H1 (cell line): ENCODE results near the gene PPM1D. TPM values are rescaled to one million over a fixed set of nuclear protein-coding genes. Genes with fewer than 3 reads are reported as not detected.
"Not testable (repeated sequence)": the region's sequence is repeated elsewhere in the genome, so short reads cannot be mapped to it uniquely, and the experiment has no call there.

Experiments used
- CTCF ChIA-PET: fragments of 300-600 bp; sonication (Branson Sonifier 250); formaldehyde crosslinking; loops from one replicate; lab custom pipeline; 2021; ENCODE audit not compliant: partially characterized antibody; lab: Charles Lee
- POLR2A ChIA-PET: fragments of 300-600 bp; sonication (Branson Sonifier 250); formaldehyde crosslinking; loops from one replicate; lab custom pipeline; 2021; ENCODE audit warnings: inconsistent platforms; ENCODE audit not compliant: partially characterized antibody; lab: Charles Lee
- DNase-seq, 2 experiments: peaks; one replicate each; pipeline versions ENCODE4 v3.0.0 to v3.0.0-alpha.2; 2010 to 2022; ENCODE audit warnings: low spot score in 2 of 2, low read depth in 1 of 2, mixed read lengths in 1 of 2
- FAIRE-seq: peaks from 2 replicates; lab custom pipeline; 2011; peaks lifted over from hg19 to GRCh38; lab: Jason Lieb, UNC
- H2AFZ ChIP-seq: 2 replicates; pipeline ENCODE4 v1.8.1; 2012; ENCODE audit warnings: low read length, inconsistent platforms
- H2AK5ac ChIP-seq: 2 replicates; pipeline ENCODE4 v1.6.1; 2013; ENCODE audit warnings: low read depth, low read length
- H2BK120ac ChIP-seq: replicated peaks from 2 replicates; pipeline ENCODE3; 2013; ENCODE audit warnings: low read depth, low read length, inconsistent platforms
- H2BK12ac ChIP-seq: 2 replicates; pipeline ENCODE4 v1.6.1; 2013; ENCODE audit warnings: low read depth, low read length
- H2BK15ac ChIP-seq: 2 replicates; pipeline ENCODE4 v1.6.1; 2013; ENCODE audit warnings: low read length
- H2BK20ac ChIP-seq: 2 replicates; pipeline ENCODE4 v1.6.1; 2013; ENCODE audit warnings: low read length
- H2BK5ac ChIP-seq: 2 replicates; pipeline ENCODE4 v1.6.1; 2013; ENCODE audit warnings: low read depth, low read length
- H3K14ac ChIP-seq: 2 replicates; pipeline ENCODE4 v1.6.1; 2013; ENCODE audit warnings: inconsistent platforms; ENCODE audit not compliant: insufficient read length
- H3K18ac ChIP-seq: 2 replicates; pipeline ENCODE4 v1.6.1; 2013; ENCODE audit warnings: low read length; ENCODE audit errors: extremely low read depth
- H3K23ac ChIP-seq: 2 replicates; pipeline ENCODE4 v1.6.1; 2013; ENCODE audit warnings: inconsistent platforms; ENCODE audit not compliant: insufficient read length
- H3K23me2 ChIP-seq: 2 replicates; pipeline ENCODE4 v1.6.1; 2013; ENCODE audit warnings: low read depth, low read length
- H3K27ac ChIP-seq: 2 replicates; pipeline ENCODE4 v1.6.1; 2011; ENCODE audit warnings: low read depth, low read length, inconsistent platforms
- H3K27me3 ChIP-seq, 4 experiments: replicated peaks in 1 of 4; 1 replicate in 1 of 4; 2 replicates in 3 of 4; pipeline versions ENCODE4 v1.6.1 to v1.8.1; 2011 to 2013; ENCODE audit warnings: low read length in 3 of 4, mild to moderate bottlenecking in 3 of 4, inconsistent platforms in 2 of 4, mixed read lengths in 2 of 4, moderate library complexity in 1 of 4; ENCODE audit not compliant: control insufficient read depth in 3 of 4, insufficient read depth in 3 of 4; ENCODE audit errors: extremely low read depth in 1 of 4
- H3K36me3 ChIP-seq, 4 experiments: 2 replicates each; pipeline versions ENCODE4 v1.6.1 to v1.8.1; 2011 to 2013; ENCODE audit warnings: mild to moderate bottlenecking in 4 of 4, low read length in 3 of 4, moderate library complexity in 2 of 4, control low read depth in 1 of 4, inconsistent platforms in 1 of 4; ENCODE audit not compliant: insufficient read depth in 4 of 4, control insufficient read depth in 2 of 4
- H3K4ac ChIP-seq: replicated peaks from 2 replicates; pipeline ENCODE3; 2013; ENCODE audit warnings: low read length, low read depth, mixed read lengths, inconsistent platforms; ENCODE audit not compliant: insufficient read length
- H3K4me1 ChIP-seq, 4 experiments: replicated peaks in 1 of 4; 1 replicate in 1 of 4; 2 replicates in 3 of 4; pipeline versions ENCODE4 v1.6.1 to v1.8.1; 2011 to 2013; ENCODE audit warnings: low read length in 3 of 4, inconsistent platforms in 2 of 4, mixed read lengths in 1 of 4; ENCODE audit not compliant: insufficient read depth in 4 of 4, control insufficient read depth in 3 of 4
- H3K4me2 ChIP-seq, 2 experiments: 2 replicates each; pipeline versions ENCODE4 v1.6.1 to v1.8.1; 2011 to 2013; ENCODE audit warnings: low read depth in 2 of 2, low read length in 2 of 2, control low read depth in 1 of 2, inconsistent platforms in 1 of 2, mild to moderate bottlenecking in 1 of 2; ENCODE audit not compliant: insufficient read depth in 1 of 2
- H3K4me3 ChIP-seq, 4 experiments: fragments of 200-600, 300-600 bp in 1 of 4; sonication (generic), shearing (Covaris generic), sonication (Bioruptor Twin) in 1 of 4; 2 replicates each; pipeline versions ENCODE4 v1.5.1 to v1.8.1; 2011 to 2016; ENCODE audit warnings: low read length in 4 of 4, low read depth in 3 of 4, control low read depth in 2 of 4, inconsistent platforms in 2 of 4, mild to moderate bottlenecking in 2 of 4, mixed read lengths in 1 of 4, moderate library complexity in 1 of 4; ENCODE audit not compliant: insufficient read depth in 2 of 4; ENCODE audit errors: extremely low read depth in 1 of 4
- H3K56ac ChIP-seq: replicated peaks from 2 replicates; pipeline ENCODE3; 2013; ENCODE audit warnings: low read depth, mild to moderate bottlenecking, mixed read lengths, low read length, inconsistent platforms; ENCODE audit not compliant: insufficient read length
- H3K79me1 ChIP-seq: 2 replicates; pipeline ENCODE4 v1.6.1; 2013; ENCODE audit warnings: low read depth, low read length, control low read depth
- H3K79me2 ChIP-seq, 2 experiments: 2 replicates each; pipeline versions ENCODE4 v1.6.1 to v1.8.1; 2012 to 2013; ENCODE audit warnings: low read length in 2 of 2, mild to moderate bottlenecking in 2 of 2, inconsistent platforms in 1 of 2; ENCODE audit not compliant: insufficient read depth in 2 of 2, control insufficient read depth in 1 of 2
- H3K9ac ChIP-seq, 4 experiments: replicated peaks in 1 of 4; 1 replicate in 1 of 4; 2 replicates in 3 of 4; pipeline versions ENCODE4 v1.6.1 to v1.8.1; 2011 to 2013; ENCODE audit warnings: low read depth in 3 of 4, low read length in 3 of 4, control low read depth in 2 of 4, mild to moderate bottlenecking in 2 of 4, moderate library complexity in 2 of 4, inconsistent platforms in 1 of 4; ENCODE audit errors: extremely low read depth in 1 of 4
- H3K9me3 ChIP-seq, 2 experiments: 2 replicates each; pipeline versions ENCODE4 v1.6.1 to v1.8.1; 2012 to 2013; ENCODE audit warnings: mild to moderate bottlenecking in 2 of 2, moderate library complexity in 2 of 2, control low read depth in 1 of 2, inconsistent platforms in 1 of 2, low read depth in 1 of 2, low read length in 1 of 2, mixed read lengths in 1 of 2; ENCODE audit not compliant: insufficient read depth in 2 of 2
- H4K20me1 ChIP-seq, 2 experiments: replicated peaks in 1 of 2; 2 replicates each; pipeline versions ENCODE3 to v1.8.1; 2011 to 2013; ENCODE audit warnings: inconsistent platforms in 2 of 2, low read length in 2 of 2, mild to moderate bottlenecking in 1 of 2; ENCODE audit not compliant: insufficient read depth in 2 of 2, control insufficient read depth in 1 of 2
- H4K5ac ChIP-seq: 2 replicates; pipeline ENCODE4 v1.6.1; 2013; ENCODE audit warnings: low read length, low read depth, mixed read lengths, inconsistent platforms; ENCODE audit not compliant: insufficient read length
- H4K8ac ChIP-seq: 2 replicates; pipeline ENCODE4 v1.8.0; 2013; ENCODE audit warnings: mild to moderate bottlenecking, moderate library complexity, low read length, inconsistent platforms; ENCODE audit not compliant: insufficient read depth; ENCODE audit errors: extremely low read depth
- H4K91ac ChIP-seq: replicated peaks from 2 replicates; pipeline ENCODE3; 2013; ENCODE audit warnings: low read length, mixed read lengths, inconsistent platforms; ENCODE audit not compliant: insufficient read length
- WGBS, 2 experiments: shearing (Covaris generic) in 1 of 2; methylation state at CpG; one replicate each; pipeline versions ENCODE4 v1.1.6 to v1.1.7; 2013 to 2015; ENCODE audit warnings: low lambda C conversion rate in 2 of 2, mixed read lengths in 2 of 2, inconsistent platforms in 1 of 2, low coverage in 1 of 2, missing lambda C conversion rate in 1 of 2; ENCODE audit not compliant: insufficient replicate concordance in 2 of 2, insufficient coverage in 1 of 2, insufficient read length in 1 of 2; ENCODE audit errors: extremely low coverage in 1 of 2, missing lambda C conversion rate in 1 of 2; 5-methylcytosine and 5-hydroxymethylcytosine counted together
- polyA plus RNA-seq, 7 experiments: library from polyadenylated mRNA; depleted of rRNA in 3 of 7; stranded (reverse) in 5 of 7; unstranded in 2 of 7; fragments of >200 nt in 5 of 7; fragments of 200-250 nt in 2 of 7; gene quantifications; 1 replicate in 5 of 7; 2 replicates in 1 of 7; 4 replicates in 1 of 7; pipeline versions ENCODE4 v1.2.1 to v1.2.3, GENCODE V29; 2011 to 2013; ENCODE audit warnings: missing spikeins in 2 of 7, mixed read lengths in 2 of 7
- total RNA-seq: library from RNA; stranded (reverse); fragmentation: NEBNext Ultra II Directional; extraction: Animal tissue kit (Norgen Biotek cat#: 25700); gene quantifications from 2 replicates; pipeline ENCODE4 v1.2.1, GENCODE V29; 2021

The PPM1D gene
- total and polyA plus RNA-seq, 2 of the 8 experiments (the other 6 are each of a cell fraction or from before 2014, with no cell fraction given) = 5.0 to 16.7 TPM

- H3K9ac ChIP-seq, H2AK5ac ChIP-seq, H3K79me1 ChIP-seq, H2BK20ac ChIP-seq, H2BK15ac ChIP-seq, H3K14ac ChIP-seq, H3K4me3 ChIP-seq, H3K27ac ChIP-seq, H3K9me3 ChIP-seq, H2BK5ac ChIP-seq, H2BK12ac ChIP-seq, H2AFZ ChIP-seq, H4K20me1 ChIP-seq, H4K91ac ChIP-seq, FAIRE-seq, H3K4ac ChIP-seq, H2BK120ac ChIP-seq, H3K56ac ChIP-seq, H3K23me2 ChIP-seq, H4K5ac ChIP-seq, H3K4me2 ChIP-seq, H3K23ac ChIP-seq, H3K4me1 ChIP-seq, H3K36me3 ChIP-seq, H3K27me3 ChIP-seq, H3K18ac ChIP-seq, H4K8ac ChIP-seq: not testable (repeated sequence)
- peak in 1 of 2 experiments; percentile 24 for DNase-seq
- POLR2A ChIA-PET = interaction anchor here (0.7 to 2.1 kb wide), 4 partner anchors 10 to 639 kb away, joined by 3 to 8 read pairs (median 4); no protein-coding TSS in a partner anchor
- 91% methylated on average over 10 of the region's 10 CpGs; no CpG with 5 or more reads in 1 of the 2 experiments for WGBS, 2 experiments
- H3K79me2 ChIP-seq = peaks cover 18 to 82% of the 10 kb centered on the region in 2 experiments
- CTCF ChIA-PET = interaction anchor here (0.6 to 1.9 kb wide), 3 partner anchors 20 to 82 kb away, joined by 4 read pairs; no protein-coding TSS in a partner anchor
Measured at GRCh38 chr17:60603477-60603876, 3.5 kb downstream of the PPM1D start.
